GM19455 (cell line): ENCODE data around the gene ADAMTS1.
"Not testable (repeated sequence)": the region's sequence is repeated elsewhere in the genome, so short reads cannot be mapped to it uniquely, and the experiment has no call there.

Experiments
- ATAC-seq: cut with Tn5 transposase; IDR thresholded peaks from one replicate; pipeline ENCODE4 v1.9.1; 2021; ENCODE audit not compliant: unreplicated experiment

ADAMTS1 gene

DNA sequence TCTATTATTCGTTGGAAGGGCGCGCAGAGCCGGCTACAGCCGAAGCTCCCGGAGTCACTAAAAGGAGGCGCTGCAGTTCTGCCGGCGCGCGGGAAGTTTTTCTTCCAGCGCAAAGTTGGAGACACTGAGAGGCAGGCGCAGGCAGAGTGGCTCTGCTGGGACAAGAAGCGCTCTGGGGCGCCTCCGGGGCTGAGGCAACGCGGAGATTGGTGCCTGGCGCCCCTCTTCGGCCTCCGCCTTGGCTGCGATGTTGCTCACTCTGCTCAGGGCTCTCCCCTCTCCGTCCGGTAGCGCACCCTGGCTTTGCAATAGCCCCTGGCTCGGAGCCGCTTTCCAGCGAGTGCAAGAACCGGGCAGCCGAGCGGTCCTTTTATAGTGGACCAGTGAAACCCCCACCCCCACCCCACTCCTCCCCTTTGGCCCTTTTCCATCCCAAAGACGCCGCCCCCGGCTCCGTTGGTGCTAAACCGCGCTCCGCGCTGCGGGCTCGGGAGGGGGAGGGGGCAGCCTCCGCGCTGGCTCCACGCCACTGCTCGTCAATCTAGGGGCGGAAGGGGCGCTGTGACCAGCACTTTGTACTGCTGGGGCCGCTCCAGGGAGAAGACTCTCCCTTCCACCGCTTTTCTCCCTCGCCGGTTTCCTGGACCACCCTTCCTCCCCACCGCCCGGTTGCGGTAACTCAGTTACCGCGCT, at the start of gene ADAMTS1:
TSS of gene ADAMTS1 (minus strand) at position 344 of the 693 bp plus-strand sequence. CDS start 455 bp downstream, outside the sequence.
- no peak for ATAC-seq

DNA sequence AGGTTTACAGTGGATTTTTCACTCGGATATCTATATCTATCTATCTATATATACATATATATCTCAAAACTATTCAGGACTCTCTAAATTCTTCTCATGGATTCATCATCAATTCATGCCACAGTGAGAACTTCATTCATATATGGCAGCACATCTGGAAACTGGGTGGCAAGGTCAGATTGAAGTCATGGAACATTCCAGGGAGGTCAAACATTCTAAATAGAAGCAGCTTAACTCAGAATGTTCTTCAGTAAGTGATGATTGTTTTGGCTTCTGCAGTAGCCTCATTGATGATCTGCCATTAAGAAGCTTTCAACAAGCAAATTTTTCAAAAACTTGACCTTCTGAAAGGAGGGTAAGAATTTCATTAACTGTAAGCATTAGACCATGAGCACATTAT, 46.9 kb upstream of the ADAMTS1 start:
- no peak for ATAC-seq

DNA sequence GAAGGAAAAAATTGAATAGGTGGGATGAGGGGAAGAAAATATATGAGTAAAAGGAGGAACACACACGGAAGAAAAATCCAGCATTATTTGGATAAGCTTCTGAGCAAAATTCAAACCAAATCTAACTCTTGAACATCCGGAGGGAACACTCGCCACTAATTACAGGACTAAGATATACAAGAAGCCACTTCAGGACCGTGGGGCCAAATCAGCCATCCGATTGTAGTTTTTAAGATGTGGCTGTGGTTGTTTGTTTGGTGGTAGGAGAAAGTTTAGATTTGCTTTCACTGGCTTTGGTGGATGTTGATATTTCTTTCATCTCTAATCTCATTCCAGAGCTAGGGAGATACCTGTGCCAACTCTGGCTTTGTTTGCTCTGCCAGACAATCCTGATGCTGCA, 43.7 kb upstream of the ADAMTS1 start:
- no peak for ATAC-seq

DNA sequence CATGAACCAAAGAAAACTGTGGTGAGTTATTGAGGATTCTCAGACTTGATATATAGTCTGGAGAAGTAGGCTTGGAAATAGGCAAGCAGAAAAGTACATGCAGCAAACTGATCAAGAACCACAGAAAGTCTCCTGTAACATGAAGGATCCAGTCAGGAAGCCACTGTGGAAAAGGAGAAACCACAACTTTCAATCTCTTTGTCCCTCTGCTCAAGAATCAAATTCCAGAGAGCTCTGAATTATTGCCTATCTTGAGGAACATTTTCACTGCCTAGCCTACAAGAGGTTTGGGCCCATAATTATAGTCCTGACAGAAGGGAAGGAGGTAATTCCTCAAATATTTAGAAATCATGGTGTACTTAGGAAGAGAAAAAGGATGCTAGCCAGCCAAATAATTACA, 43.0 kb upstream of the ADAMTS1 start:
- no peak for ATAC-seq

DNA sequence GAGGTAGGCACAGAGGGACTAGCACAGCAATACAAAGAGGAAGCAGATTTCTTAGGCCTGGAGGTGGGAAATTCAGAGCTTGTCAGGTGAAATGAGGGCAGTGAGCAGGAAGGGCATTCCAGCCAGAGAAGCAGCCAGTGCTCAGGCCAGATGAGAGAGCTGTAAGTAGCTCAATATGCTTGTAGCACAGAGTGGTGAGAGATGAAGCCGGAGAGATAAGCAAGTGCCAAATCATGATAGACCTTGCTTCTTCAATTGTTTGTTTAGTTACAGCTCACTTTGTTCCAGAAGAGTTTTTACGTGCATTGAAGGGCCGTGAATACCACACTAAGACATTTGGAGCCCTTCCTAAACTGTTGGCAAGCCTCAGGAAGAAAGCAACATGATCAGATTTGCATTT, 42.0 kb upstream of the ADAMTS1 start:
- ATAC-seq, result no peak

DNA sequence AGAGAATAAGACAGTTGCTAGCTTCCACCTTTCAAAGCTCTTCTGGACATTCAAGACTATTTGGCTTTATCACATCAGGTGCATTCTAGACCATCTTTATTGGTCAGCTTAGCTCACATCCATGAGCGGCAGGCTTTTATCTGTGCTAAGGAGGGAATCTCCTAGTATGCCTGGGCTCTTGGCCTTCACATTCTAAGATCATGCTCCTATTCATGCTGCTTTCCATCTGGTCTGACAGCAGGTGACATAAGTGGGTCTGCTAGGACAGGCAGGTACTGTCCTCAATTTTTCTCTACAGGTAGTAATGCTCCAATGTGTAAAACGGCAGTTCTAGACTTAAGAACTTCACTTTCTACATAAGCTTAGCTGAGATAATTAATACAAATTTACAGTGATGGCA, 39.2 kb upstream of the ADAMTS1 start:
- no peak for ATAC-seq

DNA sequence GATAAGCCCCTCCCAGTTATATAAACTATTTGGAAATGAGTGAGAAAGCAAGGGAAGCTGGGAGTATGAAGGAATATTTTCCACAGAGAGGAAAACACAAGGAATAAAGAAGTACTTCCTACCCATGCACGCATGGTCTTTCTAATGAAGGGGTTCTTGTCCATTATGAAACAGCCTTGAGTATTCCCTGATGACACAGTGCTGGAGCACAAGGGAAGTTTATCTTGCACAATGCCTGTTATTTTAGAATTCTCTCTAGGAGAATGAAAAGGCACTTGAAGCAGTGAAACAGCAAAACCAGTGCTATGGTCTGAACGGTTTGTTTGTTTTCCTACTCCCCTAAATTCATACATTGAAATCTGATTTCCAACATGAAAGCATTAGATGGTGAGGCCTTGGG, 38.6 kb upstream of the ADAMTS1 start:
- ATAC-seq, result no peak

DNA sequence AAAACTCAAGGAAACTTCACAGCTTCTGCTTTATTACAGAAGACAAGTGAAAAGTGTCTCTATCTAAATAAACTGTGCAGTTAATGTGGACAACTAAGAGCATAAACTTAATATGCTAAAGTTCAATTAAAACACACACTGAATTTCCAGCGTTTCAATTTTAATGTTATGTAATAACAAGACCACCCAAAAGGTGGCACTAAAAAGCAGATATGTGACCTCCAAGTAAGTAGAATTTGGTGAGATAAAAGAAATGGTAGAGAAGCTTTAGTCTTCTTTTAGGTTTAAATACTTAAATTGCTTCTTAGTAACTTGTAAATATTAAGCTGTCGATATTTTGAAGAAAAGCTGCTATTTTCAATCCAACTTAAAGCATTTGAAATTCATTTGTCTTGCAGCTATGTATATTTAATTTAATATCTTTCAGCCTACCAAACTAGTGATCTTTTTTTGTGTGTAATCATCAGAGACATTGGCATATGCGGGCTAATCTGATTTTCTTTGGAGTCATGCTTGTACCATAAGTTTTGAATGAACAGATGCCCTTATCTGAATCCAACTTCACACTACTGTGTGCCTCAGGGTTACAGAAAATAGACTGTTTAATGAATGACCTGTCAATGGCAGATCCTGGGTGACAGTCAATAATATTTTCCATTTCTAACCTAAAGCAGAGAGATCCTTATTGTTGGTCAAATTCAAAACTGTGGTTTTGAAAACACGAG, 36.5 kb upstream of the ADAMTS1 start:
- ATAC-seq, result no peak

DNA sequence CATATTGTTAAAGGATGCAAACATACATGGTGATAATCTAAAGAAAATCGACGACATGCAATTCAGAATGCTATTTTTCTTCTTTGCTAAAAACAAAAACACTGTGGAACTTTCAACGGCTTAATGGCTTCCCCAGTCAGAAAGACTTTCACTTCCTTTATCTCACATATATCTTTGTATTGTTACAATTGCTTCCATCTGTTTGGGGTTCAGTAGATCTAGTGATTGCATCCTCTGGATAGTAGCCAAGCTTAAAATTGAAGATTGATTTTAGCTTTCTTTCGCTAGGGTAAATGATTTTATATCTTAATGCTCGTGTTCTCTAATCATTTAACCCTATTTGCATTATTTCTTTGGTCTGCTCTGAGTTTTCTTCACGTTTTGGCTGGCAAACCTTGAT, 31.8 kb upstream of the ADAMTS1 start:
- ATAC-seq, result no peak

DNA sequence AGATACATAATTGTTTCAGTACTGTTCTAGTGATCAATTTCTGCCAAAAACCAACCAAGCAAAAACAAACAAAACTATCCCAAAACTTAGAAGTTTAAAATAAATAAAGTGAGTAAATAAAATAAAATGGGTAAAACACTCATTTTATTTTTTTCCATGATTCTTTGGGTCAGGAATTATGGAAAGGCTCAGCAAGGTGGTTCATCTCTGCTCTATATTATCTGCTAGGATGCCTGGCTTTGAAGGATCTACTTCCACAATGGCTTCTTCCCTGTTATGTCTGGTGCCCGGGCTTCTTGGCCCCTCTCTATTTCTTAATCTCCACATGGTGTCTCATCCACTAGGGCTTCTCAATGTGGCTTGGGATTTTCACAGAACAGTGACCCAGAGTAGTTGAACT, 29.1 kb upstream of the ADAMTS1 start:
- ATAC-seq, result no peak

DNA sequence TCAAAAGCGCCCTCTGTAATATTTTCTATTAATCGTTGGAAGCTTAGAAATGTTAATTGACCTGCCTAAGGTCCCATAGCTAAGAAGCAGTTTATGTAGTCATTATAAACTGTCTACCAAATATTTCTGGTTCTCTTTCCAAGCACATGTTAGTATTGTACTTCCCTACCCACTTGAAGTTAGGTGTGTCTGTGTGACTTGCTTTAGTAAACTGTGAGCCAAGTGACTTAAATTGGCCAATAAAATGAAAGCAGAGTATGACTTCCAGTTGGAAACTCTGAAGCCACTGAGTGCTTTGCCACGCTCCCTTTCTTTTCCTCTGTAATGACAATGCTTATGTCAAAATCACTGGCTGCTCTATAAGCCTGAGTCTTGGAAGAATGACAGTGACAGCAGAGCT, 20.6 kb upstream of the ADAMTS1 start:
- ATAC-seq, result no peak

DNA sequence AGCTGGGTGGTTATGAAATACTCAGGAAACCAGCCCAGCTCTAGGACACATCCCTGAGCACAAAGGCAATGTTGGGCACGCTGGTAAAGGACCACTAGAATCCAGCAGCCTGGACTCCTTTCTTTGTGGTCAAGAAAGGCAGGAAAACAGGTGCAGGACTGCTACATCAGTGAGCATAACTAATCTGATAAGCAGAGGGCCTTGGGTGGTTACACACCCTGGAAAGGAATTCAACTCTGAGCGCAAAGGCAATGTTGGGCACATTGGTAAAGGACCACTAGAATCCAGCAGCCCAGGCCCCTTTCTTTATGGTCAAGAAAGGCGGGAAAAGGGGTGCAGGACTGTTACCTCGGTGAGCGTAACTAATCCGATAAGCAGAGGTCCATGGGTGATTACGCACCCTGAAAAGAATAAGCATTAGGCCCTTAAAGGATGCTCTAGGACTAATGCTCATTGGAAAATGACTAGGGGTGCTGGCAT, 11.7 kb upstream of the ADAMTS1 start:
- ATAC-seq, result not testable (repeated sequence)

DNA sequence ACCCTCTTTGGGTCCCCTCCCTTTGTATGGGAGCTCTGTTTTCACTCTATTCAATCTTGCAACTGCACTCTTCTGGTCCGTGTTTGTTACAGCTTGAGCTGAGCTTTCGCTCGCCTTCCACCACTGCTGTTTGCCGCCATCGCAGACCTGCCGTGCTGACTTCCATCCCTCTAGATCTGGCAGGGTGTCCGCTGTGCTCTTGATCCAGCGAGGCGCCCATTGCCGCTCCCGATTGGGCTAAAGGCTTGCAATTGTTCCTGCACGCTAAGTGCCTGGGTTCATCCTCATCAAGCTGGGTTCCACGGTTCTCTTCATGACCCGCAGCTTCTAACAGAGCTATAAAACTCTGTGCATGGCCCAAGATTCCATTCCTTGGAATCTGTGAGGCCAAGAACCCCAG, 9.5 kb upstream of the ADAMTS1 start:
- not testable (repeated sequence) for ATAC-seq

DNA sequence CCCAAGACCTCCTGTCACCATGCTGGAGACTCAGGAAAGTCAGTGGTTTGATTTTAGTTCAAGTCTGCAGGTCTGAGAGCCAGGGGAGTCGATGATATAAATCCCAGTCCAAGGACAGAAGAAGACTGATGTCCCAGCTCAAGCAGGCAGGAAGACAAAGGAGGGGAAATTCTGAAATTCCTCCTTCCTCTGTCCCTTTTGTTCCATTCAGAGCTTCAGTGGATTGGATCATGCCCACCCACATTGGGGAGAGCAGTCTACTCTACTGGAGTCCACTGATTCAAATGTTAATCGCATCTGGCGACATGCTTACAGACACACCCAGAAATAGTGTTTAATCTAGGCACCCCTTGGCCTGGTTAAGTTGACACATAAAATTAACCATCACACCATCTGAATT, 7.2 kb upstream of the ADAMTS1 start:
- no peak for ATAC-seq

DNA sequence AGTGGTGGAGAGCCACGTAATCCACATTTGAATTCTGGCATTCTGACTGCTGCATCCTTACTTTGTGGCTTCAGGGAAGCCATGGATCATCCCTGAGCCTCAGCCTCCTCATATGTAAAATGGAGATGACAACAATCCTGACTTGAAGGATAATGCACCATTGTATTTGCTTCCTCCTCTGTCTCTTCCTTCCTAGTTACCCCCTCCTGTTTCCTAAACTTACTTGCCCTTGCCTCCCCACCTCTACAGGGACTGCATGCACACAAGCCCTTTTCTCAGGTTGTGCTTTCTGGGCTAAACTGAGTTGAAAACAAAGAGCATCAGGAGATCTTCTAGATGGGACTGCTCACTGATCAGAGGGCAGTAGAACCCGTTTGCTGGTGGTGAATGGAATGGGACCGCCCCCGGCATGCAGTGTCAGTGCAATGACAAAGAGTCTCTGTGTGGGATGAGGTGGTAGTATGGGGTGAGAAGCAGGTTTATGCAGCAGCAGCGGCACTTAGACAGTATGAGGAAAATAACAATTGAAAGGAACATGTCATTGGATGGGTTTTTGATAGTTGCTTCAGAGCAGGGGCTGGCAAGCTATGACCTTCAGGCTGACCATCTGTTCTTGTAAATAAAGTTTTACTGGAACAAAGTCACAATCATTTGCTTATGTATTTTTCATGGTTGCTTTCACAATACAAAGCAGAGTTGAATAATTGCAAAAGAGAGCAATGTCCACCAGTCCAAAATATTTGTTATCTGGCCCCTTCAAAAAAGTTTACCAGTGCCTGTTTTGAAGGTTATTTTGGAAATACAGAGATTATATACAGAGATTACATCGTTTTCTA, 6.1 kb upstream of the ADAMTS1 start:
- no peak for ATAC-seq

DNA sequence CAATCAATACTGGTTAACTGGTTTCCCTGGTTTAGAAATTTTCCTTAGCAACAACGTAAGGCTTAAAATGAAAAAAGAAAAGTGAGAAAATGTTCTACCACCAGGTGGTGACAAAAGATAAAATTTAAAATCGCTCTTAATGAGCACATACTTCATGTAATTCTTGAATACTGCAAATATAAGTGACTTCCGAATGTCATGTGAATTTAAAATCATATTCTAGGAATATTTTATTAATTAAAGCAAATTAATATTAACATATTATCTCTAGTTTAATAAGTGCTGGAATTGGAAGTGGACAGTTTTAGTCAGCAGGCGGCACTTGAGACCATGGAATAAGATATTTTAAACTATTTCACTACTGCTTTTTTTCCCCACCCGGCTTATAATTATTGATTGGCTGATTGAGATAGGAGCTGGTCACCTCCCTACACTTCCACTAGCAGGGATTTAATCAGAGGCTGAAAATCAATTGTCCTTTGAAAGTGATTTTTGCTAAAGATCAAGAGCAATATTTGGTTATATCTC, 5.0 kb upstream of the ADAMTS1 start:
- no peak for ATAC-seq

DNA sequence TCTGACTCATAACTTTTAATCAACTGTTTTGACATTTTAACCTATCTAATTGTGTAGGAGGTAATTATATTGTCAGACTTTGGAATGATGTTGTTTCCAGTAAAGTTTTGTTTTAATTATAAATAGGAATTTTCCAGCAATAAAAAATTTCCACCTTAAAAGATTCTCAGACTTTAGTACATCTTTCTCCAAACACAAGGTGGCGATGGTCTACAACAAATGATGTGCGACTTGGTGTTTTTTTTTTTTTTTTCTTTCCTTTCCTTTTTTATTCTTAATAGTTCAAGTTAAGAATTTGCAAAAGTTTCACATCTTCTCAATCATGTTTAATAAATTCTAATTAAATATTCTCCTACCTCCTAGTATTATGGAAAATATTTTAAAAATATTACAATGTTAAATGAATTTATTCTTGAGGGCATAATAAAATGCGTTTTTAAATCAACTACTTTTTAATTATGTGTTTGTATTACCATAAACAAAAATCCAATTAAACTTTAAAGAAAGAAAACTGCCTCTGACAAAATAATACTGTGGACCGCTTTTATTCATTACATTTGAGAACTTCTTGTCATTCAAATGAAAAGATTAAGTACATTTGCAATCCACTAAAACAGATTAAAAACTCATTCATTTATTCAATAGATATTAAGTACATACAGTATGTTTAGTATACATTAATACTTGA, 4.4 kb upstream of the ADAMTS1 start:
- no peak for ATAC-seq

DNA sequence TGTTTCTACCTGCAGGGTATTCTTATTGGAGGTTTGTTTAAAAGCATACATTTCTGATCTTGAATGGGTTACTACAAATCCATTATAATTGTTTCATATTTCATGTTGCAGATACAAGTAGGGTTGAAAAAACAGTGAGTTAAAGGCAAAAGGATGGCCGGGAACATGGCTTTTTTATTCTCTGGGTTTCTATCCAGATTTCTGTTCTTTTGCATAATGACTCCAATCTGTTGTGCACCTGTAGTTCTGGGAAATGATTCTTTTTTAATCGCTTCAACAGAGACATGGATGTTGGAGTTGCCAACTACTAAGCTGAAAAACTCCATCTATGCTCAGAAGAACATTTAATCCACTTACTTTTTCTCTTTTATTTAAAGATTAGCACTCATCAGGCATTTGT, 2.7 kb upstream of the ADAMTS1 start:
- no peak for ATAC-seq

DNA sequence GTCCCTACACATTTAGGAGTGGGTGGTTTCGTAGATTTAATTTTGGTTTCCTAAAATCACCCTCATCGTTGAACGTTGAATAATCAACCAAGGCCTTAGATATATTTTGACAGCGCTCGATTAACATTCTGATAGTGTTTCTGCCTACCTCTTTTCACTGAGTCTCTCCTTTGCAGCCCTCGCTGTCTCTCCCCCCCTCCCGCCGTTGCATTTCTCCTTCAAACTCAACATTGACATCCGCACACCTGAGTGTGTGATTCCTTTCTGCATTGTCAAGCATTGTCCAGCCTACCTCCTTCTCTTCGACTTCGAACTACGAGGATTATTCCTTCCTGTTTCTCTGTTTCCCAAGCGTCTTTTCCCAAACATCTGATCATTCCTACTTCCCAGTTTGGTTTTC, 1.8 kb upstream of the ADAMTS1 start:
- ATAC-seq, result no peak

DNA sequence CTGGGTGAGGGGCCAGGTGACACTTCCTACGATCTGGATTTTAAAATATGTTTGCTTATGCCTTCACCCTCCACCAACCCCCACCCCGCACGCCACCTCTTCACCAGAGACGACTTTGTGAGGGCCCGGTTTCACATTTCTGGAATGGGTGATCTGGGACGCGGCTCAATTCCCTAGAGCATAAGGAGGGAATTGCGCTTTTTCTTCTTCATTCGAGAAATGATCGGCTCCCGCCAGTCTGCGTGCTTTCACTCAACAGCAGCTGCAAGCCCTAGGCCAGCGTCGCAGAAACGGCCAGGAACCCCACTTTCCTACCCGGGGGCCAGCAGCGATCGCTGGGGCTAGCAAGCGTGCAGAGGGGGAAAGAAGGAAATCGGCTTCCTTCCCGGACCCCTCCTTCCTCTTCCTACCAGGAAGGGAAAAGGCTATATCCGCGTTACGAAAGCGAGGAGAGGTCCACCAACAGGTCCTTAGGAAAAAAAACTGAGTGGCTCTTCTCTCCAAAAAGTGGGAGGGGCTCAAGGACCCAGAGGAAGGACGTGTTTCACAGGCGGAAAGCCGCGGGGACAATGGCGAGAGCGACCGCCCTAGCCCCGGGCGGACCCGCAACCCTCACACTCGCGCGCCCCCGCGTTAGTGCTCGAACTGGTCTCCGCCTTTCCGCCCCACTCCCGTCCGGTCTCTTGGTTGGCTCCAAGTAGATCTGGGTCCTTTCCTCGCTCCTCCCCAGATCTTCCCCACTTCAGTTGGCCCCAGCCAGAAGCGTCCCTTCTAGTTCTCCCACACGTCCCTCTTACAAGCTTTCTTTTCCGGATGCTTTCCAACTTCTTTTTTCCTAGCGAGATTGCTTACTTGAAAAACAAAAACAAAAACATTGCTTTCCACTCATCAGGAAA, 1.1 kb upstream of the ADAMTS1 start:
- no peak for ATAC-seq
